OCI-LY7 (cell line): ENCODE measurements around the gene NME3. TPM values are rescaled to one million over a fixed set of nuclear protein-coding genes. Genes with fewer than 3 reads are reported as not detected.

Experiments used
- BruUV-seq: library from RNA; stranded (reverse); fragments of 400-500 nt; replicated peaks from 2 replicates; lab custom pipeline; 2021; lab: Mats Ljungman, UMichigan
- CTCF ChIA-PET: fragments of 300-600 bp; sonication (Branson Sonifier 250); formaldehyde crosslinking; loops from one replicate; lab custom pipeline; 2022; ENCODE audit warnings: antibody characterized with exemption; ENCODE audit not compliant: unreplicated experiment; lab: Charles Lee
- POLR2A ChIA-PET: fragments of 300-600 bp; sonication (Branson Sonifier 250); formaldehyde crosslinking; loops from one replicate; lab custom pipeline; 2022; ENCODE audit warnings: antibody characterized with exemption; lab: Charles Lee
- DNase-seq: peaks from one replicate; pipeline ENCODE4 v3.0.0-alpha.2; 2015; ENCODE audit warnings: low spot score
- H2AFZ ChIP-seq: fragments of 200-600 bp; sonication (generic), shearing (Covaris generic); 2 replicates; pipeline ENCODE4 v1.6.1; 2014; ENCODE audit warnings: mild to moderate bottlenecking, antibody characterized with exemption, low read length, moderate library complexity
- H3K27ac ChIP-seq: fragments of 200-600 bp; sonication (generic); 2 replicates; pipeline ENCODE4 v1.5.1; 2014; ENCODE audit warnings: mixed run types, low read depth, mild to moderate bottlenecking, moderate library complexity, low read length, inconsistent platforms; ENCODE audit not compliant: poor library complexity, severe bottlenecking
- H3K36me3 ChIP-seq: fragments of 200-600 bp; sonication (generic); 2 replicates; pipeline ENCODE4 v1.6.1; 2014; ENCODE audit warnings: mild to moderate bottlenecking, antibody characterized with exemption, low read length, moderate library complexity, mixed read lengths; ENCODE audit not compliant: insufficient read depth
- H3K4me1 ChIP-seq: fragments of 200-600 bp; sonication (generic); 2 replicates; pipeline ENCODE4 v1.5.1; 2014; ENCODE audit warnings: mild to moderate bottlenecking, low read length; ENCODE audit not compliant: insufficient read depth, poor library complexity, severe bottlenecking
- H3K4me2 ChIP-seq: fragments of 200-600 bp; sonication (generic); 2 replicates; pipeline ENCODE4 v1.6.1; 2014; ENCODE audit warnings: mild to moderate bottlenecking, low read length
- H3K4me3 ChIP-seq: fragments of 200-600 bp; sonication (generic); 2 replicates; pipeline ENCODE4 v1.5.1; 2014; ENCODE audit warnings: mild to moderate bottlenecking, low read depth, low read length; ENCODE audit not compliant: poor library complexity, severe bottlenecking
- H3K79me2 ChIP-seq: fragments of 200-600 bp; sonication (generic); 2 replicates; pipeline ENCODE4 v1.6.1; 2016; ENCODE audit warnings: low read depth, mild to moderate bottlenecking, low read length, moderate library complexity, mixed read lengths; ENCODE audit not compliant: insufficient read depth
- H3K9me2 ChIP-seq: fragments of 200-600 bp; sonication (generic); 2 replicates; pipeline ENCODE4 v1.6.1; 2016; ENCODE audit warnings: mild to moderate bottlenecking, low read length, mixed read lengths; ENCODE audit not compliant: insufficient read depth
- H3K9me3 ChIP-seq: fragments of 200-600 bp; sonication (generic); 2 replicates; pipeline ENCODE4 v1.6.1; 2014; ENCODE audit warnings: mild to moderate bottlenecking, mixed run types, low read length, mixed read lengths
- H4K20me1 ChIP-seq: fragments of 200-600 bp; sonication (generic); 2 replicates; pipeline ENCODE4 v1.6.1; 2014; ENCODE audit warnings: mild to moderate bottlenecking, antibody characterized with exemption, low read length, moderate library complexity, mixed read lengths; ENCODE audit not compliant: insufficient read depth
- CTCF ChIP-seq: fragments of 200-600 bp; sonication (generic); conservative IDR thresholded peaks from 2 replicates; pipeline ENCODE4 v1.5.1; 2014; ENCODE audit warnings: mild to moderate bottlenecking, antibody characterized with exemption, low read length, moderate library complexity, mixed read lengths
- EZH2phosphoT487 ChIP-seq: fragments of 200-600 bp; sonication (generic); IDR thresholded peaks from 2 replicates; pipeline ENCODE4 v1.6.1; 2018; ENCODE audit warnings: low read depth, borderline replicate concordance, mild to moderate bottlenecking, mixed run types, antibody characterized with exemption, low read length, moderate library complexity, mixed read lengths
- intact Hi-C: fragments of 100-400 bp; cut with micrococcal nuclease; formaldehyde crosslinking; loops from one replicate; pipeline ENCODE4 v1.10.0; 2022; ENCODE audit not compliant: unreplicated experiment
- total RNA-seq, 2 experiments: library from RNA; depleted of rRNA in 1 of 2; stranded (reverse); fragments of >200 nt in 1 of 2; shearing (Covaris generic) in 1 of 2; gene quantifications; 2 replicates each; pipeline ENCODE4 v1.2.3, GENCODE V29; 2014 to 2022

The NME3 gene
- total RNA-seq, 2 experiments from 2014 or later = 34.8 to 54.5 TPM

GRCh38 chr16:1767116-1767994 is 4.0 kb downstream of the NME3 start:
- Histone ChIP-seq H3K9me2 (no peaks in the 10 kb centered on the region), H4K20me1 (no peaks in the 10 kb centered on the region), H2AFZ (no peak overlapping the region), H3K36me3 (peaks cover 70% of the 10 kb centered on the region), H3K79me2 (peaks cover 7% of the 10 kb centered on the region; the same call in 1 of the 2 replicates), H3K4me3 (no peak overlapping the region), H3K4me2 (no peak overlapping the region), H3K9me3 (no peaks in the 10 kb centered on the region), H3K27ac (no peak overlapping the region), H3K4me1 (peaks cover 10% of the 10 kb centered on the region)
- intact Hi-C loops = no loop called here
- no TSS peak for BruUV-seq
- DNase-seq = no peak
- no peak for TF ChIP-seq CTCF
- POLR2A ChIA-PET = no interaction called here
- CTCF ChIA-PET = no interaction called here

- TF ChIP-seq CTCF = no peak
- TF ChIP-seq EZH2phosphoT487 = no peak
- Histone ChIP-seq H3K27ac (no peak overlapping the region), H3K4me2 (no peak overlapping the region), H3K9me2 (no peaks in the 10 kb centered on the region), H3K9me3 (no peaks in the 10 kb centered on the region), H4K20me1 (no peaks in the 10 kb centered on the region), H3K4me1 (peaks cover 10% of the 10 kb centered on the region), H3K79me2 (peaks cover 1% of the 10 kb centered on the region; the same call in 1 of the 2 replicates), H2AFZ (no peak overlapping the region), H3K36me3 (peaks cover 63% of the 10 kb centered on the region), H3K4me3 (no peak overlapping the region)
- CTCF ChIA-PET = no interaction called here
- no peak for DNase-seq
- POLR2A ChIA-PET = no interaction called here
- BruUV-seq = no TSS peak
- intact Hi-C loops = no loop called here
These were observed 4.6 kb downstream of the NME3 start for GRCh38 chr16:1766701-1767100.

DNA sequence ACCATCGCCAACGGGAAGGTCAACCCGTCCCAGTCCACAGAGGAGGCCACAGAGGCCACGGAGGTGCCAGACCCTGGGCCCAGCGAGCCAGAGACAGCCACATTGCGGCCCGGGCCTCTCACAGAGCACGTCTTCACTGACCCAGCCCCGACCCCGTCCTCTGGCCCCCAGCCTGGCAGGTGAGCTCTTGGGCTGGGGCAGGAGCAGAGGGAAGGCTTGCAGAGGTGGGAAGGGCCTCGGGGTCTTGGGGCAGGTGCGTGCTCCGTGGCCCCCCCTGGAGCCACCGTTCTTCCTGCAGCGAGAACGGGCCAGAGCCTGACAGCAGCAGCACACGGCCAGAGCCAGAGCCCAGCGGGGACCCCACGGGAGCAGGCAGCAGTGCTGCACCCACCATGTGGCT is 5.1 kb downstream of the NME3 start:
- CTCF ChIA-PET = no interaction called here

More for the DNA sequence above, 5.1 kb downstream of the NME3 start:
- Histone ChIP-seq H3K27ac (no peak overlapping the region), H4K20me1 (no peaks in the 10 kb centered on the region), H2AFZ (no peak overlapping the region), H3K79me2 (no peaks in the 10 kb centered on the region), H3K4me1 (peaks cover 10% of the 10 kb centered on the region), H3K36me3 (peaks cover 63% of the 10 kb centered on the region), H3K4me3 (no peak overlapping the region), H3K9me3 (no peaks in the 10 kb centered on the region), H3K9me2 (no peaks in the 10 kb centered on the region), H3K4me2 (no peak overlapping the region)
- no TSS peak for BruUV-seq
- DNase-seq = no peak
- POLR2A ChIA-PET = no interaction called here
- intact Hi-C loops = no loop called here
- TF ChIP-seq EZH2phosphoT487 (no peak), CTCF (no peak)
